HG02623 (cell line): ENCODE measurements around the gene RNF41.

Experiments
- ATAC-seq: cut with Tn5 transposase; IDR thresholded peaks from one replicate; pipeline ENCODE4 v1.9.1; 2021; ENCODE audit warnings: moderate library complexity; ENCODE audit not compliant: unreplicated experiment

RNF41 gene

DNA sequence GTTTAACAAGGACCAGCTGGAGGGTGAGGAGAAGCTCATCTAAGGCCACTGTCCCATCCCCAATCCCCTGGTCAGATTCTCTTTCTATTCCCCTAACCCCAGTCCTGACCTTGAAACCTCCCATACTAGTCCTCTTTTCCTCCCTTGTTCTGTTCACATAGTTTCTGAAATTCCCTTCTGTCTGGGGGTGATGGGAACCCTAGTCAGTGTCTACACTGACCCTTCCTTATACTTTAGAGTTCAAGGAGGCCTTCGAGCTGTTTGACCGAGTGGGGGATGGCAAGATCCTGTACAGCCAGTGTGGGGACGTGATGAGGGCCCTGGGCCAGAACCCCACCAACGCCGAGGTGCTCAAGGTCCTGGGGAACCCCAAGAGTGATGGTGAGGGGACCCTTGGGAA is 66.9 kb downstream of the RNF41 start:
- no peak for ATAC-seq

DNA sequence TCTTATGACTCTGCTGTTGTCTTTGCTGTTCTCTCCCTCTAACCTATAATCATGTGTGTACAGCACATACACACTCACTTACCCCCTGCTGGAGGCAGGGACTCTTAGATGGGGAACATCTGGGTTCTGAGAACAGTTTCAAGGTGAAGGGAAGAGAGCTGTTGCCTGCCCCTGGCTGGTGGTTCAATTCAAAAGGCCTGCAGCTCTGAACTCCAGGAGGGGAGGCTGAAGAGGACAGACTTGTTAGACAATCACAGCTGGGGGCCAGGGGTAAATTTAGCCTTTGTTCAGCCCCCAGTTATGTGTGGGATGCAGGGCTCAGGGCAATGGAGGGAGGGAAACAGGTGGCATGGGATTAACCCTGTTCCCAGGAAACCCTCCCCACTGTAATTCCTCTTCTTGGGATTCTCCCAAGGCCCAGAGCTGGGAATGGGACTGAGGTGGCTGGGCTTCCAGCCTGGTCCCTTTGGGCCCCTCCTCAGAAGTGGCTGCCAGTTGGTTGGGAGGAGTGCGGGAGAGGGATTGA is 67.4 kb downstream of the RNF41 start:
- no peak for ATAC-seq

DNA sequence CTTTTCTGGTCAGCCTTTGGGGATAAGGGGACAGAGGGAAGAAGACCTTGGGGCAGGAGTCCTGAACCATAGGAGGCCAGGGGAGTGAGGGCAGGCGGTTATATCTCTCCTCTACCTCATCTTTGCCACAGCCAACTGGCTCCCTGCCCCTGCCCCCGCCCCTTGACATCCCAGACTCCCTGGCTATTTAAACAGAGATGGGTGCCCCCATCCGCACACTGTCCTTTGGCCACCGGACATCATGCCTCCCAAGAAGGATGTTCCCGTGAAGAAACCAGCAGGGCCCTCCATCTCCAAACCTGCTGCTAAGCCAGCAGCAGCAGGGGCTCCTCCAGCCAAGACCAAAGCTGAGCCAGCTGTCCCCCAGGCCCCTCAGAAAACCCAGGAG is 68.0 kb downstream of the RNF41 start:
- ATAC-seq: no peak

DNA sequence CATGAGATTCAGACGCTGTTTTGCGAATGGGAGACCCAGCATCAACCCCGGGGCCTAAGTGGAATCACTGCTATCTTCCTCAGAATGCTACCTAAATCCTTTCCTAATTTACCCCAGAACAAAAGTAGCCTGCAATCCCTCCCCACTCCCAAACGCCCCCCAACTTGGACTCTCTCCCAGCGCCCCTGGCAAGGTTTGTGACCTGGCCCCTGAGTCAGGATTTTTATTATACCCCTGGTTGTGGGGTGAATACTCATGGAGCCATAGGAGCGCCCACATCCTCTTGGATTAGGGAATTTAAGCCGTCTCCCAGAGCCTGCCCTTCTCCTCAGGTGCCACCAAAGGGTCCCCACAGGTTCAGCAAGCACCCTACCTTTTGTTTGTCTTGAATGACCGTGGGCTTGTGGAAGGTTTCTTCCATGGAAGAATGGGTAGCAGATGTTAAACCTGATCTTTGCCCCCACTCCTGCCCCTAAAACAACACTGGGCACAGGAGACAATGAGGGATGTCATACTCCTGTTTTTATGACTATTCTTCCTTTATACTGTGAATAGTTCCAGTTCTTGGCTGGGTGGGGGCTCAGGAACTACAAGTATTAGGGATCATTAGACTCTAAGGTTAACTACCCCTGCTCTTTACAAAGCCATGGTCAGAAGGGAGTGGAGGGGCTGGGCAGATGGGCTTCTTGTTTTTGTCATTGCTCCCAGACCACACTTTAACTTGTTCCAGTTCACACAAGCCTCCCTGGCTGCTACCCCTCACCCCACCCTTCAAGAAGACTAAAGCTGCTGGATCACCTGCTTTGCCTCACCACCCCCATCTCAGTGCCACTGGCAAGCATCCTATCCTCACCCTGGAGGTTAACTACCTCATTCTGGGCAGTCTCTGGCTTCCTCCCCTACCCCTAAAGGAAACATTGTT is 68.7 kb downstream of the RNF41 start:
- ATAC-seq: no peak
